NT2/D1 (cell line): Measurements from ENCODE around the gene PHKB.

Experiments
- DNase-seq: peaks from one replicate; pipeline ENCODE4 v3.0.0-alpha.2; 2011; ENCODE audit warnings: low read depth, low spot score
- H3K27me3 ChIP-seq: 2 replicates; pipeline ENCODE4 v1.6.0; 2011; ENCODE audit warnings: mild to moderate bottlenecking; ENCODE audit not compliant: insufficient read length, insufficient read depth
- H3K36me3 ChIP-seq: 2 replicates; pipeline ENCODE4 v1.6.1; 2011; ENCODE audit warnings: mild to moderate bottlenecking, low read length, mixed read lengths; ENCODE audit not compliant: insufficient read depth, insufficient read length
- H3K4me1 ChIP-seq: 2 replicates; pipeline ENCODE4 v1.5.1; 2011; ENCODE audit not compliant: insufficient read depth, insufficient read length
- H3K4me3 ChIP-seq: 2 replicates; pipeline ENCODE4 v1.5.1; 2011; ENCODE audit warnings: low read depth; ENCODE audit not compliant: insufficient read length
- H3K9ac ChIP-seq: 2 replicates; pipeline ENCODE4 v1.6.0; 2011; ENCODE audit warnings: low read depth; ENCODE audit not compliant: insufficient read length
- H3K9me3 ChIP-seq: 2 replicates; pipeline ENCODE4 v1.5.1; 2011; ENCODE audit warnings: mild to moderate bottlenecking, low read length; ENCODE audit not compliant: insufficient read depth
- SUZ12 ChIP-seq: IDR thresholded peaks from 2 replicates; pipeline ENCODE4 v1.6.1; 2011; ENCODE audit not compliant: insufficient read length, insufficient read depth; ENCODE audit errors: extremely low read depth
- YY1 ChIP-seq: IDR thresholded peaks from 2 replicates; pipeline ENCODE4 v1.6.1; 2011; ENCODE audit not compliant: insufficient read length, insufficient read depth
- ZNF274 ChIP-seq: IDR thresholded peaks from 2 replicates; pipeline ENCODE4 v1.6.1; 2011; ENCODE audit warnings: mild to moderate bottlenecking, low read depth, low read length

PHKB gene

DNA sequence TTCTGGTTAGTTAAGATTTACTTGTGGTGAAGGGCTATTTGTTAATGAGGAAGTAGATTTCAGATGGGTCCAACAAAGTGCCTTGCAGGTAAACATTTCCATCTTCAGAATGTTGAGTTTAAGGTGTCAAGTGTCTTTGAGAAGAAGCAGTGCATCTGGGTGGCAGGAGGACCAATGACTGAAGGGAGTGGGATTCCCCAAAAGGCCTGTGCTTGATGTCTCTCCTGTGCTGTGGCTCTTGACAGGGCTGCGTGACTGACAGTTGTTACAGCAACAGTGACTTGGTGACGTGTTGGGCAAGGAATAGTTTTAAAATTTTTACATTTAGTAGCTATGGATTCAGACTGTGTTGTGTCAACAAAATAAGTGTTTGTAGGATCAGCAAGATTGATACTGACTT lies 149.9 kb downstream of the PHKB start:
- no peak overlapping the region for H3K9ac ChIP-seq
- H3K4me1 ChIP-seq = no peaks in the 10 kb centered on the region
- H3K4me3 ChIP-seq = no peak overlapping the region
- H3K9me3 ChIP-seq = no peaks in the 10 kb centered on the region
- peaks cover 5% of the 10 kb centered on the region for H3K36me3 ChIP-seq
- no peaks in the 10 kb centered on the region for H3K27me3 ChIP-seq
- no peak for DNase-seq
- TF ChIP-seq ZNF274 (no peak), SUZ12 (no peak), YY1 (no peak)

- no peaks in the 10 kb centered on the region for H3K9me3 ChIP-seq
- H3K4me3 ChIP-seq = no peak overlapping the region
- H3K9ac ChIP-seq = no peak overlapping the region
- DNase-seq = no peak
- TF ChIP-seq SUZ12 (no peak), YY1 (no peak), ZNF274 (no peak)
- no peaks in the 10 kb centered on the region for H3K4me1 ChIP-seq
- H3K36me3 ChIP-seq = peaks cover 5% of the 10 kb centered on the region
- no peaks in the 10 kb centered on the region for H3K27me3 ChIP-seq
Observed at GRCh38 chr16:47611848-47612493, 150.8 kb downstream of the PHKB start.

DNA sequence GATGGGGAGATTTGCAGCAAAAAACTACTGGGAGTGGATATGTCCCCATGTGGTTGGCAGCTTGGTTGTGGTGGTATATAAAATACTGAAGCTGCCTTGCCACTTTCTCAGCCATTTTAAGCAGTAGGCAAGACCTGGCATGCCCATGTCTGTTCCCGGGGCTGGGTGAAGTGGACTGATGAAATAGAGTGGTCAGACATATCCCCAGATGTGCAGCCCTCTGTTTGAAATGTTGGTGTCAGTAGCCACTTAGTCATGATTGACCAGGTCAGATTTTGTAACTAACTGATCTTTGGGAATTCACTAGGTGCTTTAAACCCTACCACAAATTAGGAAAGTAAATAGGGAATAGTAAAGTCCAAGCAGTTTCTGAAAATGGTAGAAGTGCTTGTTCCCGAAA lies 151.6 kb downstream of the PHKB start:
- Histone ChIP-seq H3K4me1 (no peaks in the 10 kb centered on the region), H3K9me3 (no peaks in the 10 kb centered on the region), H3K36me3 (peaks cover 5% of the 10 kb centered on the region), H3K4me3 (no peak overlapping the region), H3K27me3 (no peaks in the 10 kb centered on the region), H3K9ac (no peak overlapping the region)
- TF ChIP-seq ZNF274 (no peak), SUZ12 (no peak), YY1 (no peak)
- DNase-seq = no peak

- H3K36me3 ChIP-seq = peaks cover 5% of the 10 kb centered on the region
- DNase-seq = no peak
- TF ChIP-seq ZNF274 = no peak
- no peak for TF ChIP-seq YY1
- TF ChIP-seq SUZ12 = no peak
Observed at GRCh38 chr16:47613251-47613650, 152.1 kb downstream of the PHKB start.

GRCh38 chr16:47617732-47618131 lies 156.6 kb downstream of the PHKB start:
- Histone ChIP-seq H3K36me3 (no peaks in the 10 kb centered on the region), H3K9ac (no peak overlapping the region), H3K4me3 (no peak overlapping the region), H3K27me3 (no peaks in the 10 kb centered on the region), H3K4me1 (no peaks in the 10 kb centered on the region), H3K9me3 (no peaks in the 10 kb centered on the region)
- no peak for TF ChIP-seq SUZ12
- no peak for TF ChIP-seq YY1
- TF ChIP-seq ZNF274 = no peak
- no peak for DNase-seq

More at GRCh38 chr16:47613251-47613650, 152.1 kb downstream of the PHKB start:
- no peak overlapping the region for H3K9ac ChIP-seq
- H3K4me3 ChIP-seq = no peak overlapping the region
- no peaks in the 10 kb centered on the region for H3K9me3 ChIP-seq
- H3K4me1 ChIP-seq = no peaks in the 10 kb centered on the region
- H3K27me3 ChIP-seq = no peaks in the 10 kb centered on the region

GRCh38 chr16:47622451-47623176 lies 161.5 kb downstream of the PHKB start:
- Histone ChIP-seq H3K4me1 (no peaks in the 10 kb centered on the region), H3K9ac (no peak overlapping the region)
- no peak for TF ChIP-seq SUZ12
- no peak for TF ChIP-seq ZNF274
- TF ChIP-seq YY1 = no peak

GRCh38 chr16:47624563-47624962 lies 163.4 kb downstream of the PHKB start:
- no peak for DNase-seq
- H3K36me3 ChIP-seq = no peaks in the 10 kb centered on the region
- H3K27me3 ChIP-seq = no peaks in the 10 kb centered on the region
- H3K4me3 ChIP-seq = no peak overlapping the region
- H3K4me1 ChIP-seq = no peaks in the 10 kb centered on the region
- no peaks in the 10 kb centered on the region for H3K9me3 ChIP-seq
- TF ChIP-seq YY1 (no peak), SUZ12 (no peak), ZNF274 (no peak)
- no peak overlapping the region for H3K9ac ChIP-seq

More at GRCh38 chr16:47622451-47623176, 161.5 kb downstream of the PHKB start:
- DNase-seq = no peak
- H3K4me3 ChIP-seq = no peak overlapping the region
- no peaks in the 10 kb centered on the region for H3K36me3 ChIP-seq
- H3K27me3 ChIP-seq = no peaks in the 10 kb centered on the region
- no peaks in the 10 kb centered on the region for H3K9me3 ChIP-seq
